ENCODE measurements around the gene ARID5B. TPM values are rescaled to one million over a fixed set of nuclear protein-coding genes. Genes with fewer than 3 reads are reported as not detected.

Gene ARID5B
- polyA plus RNA-seq, 1 of the 3 experiments (the other 2 are of a cell fraction): 10.9 TPM

GRCh38 chr10:61883371-61884025, 18.0 kb upstream of the ARID5B start (continued):
- TF ChIP-seq, protein P1, sequence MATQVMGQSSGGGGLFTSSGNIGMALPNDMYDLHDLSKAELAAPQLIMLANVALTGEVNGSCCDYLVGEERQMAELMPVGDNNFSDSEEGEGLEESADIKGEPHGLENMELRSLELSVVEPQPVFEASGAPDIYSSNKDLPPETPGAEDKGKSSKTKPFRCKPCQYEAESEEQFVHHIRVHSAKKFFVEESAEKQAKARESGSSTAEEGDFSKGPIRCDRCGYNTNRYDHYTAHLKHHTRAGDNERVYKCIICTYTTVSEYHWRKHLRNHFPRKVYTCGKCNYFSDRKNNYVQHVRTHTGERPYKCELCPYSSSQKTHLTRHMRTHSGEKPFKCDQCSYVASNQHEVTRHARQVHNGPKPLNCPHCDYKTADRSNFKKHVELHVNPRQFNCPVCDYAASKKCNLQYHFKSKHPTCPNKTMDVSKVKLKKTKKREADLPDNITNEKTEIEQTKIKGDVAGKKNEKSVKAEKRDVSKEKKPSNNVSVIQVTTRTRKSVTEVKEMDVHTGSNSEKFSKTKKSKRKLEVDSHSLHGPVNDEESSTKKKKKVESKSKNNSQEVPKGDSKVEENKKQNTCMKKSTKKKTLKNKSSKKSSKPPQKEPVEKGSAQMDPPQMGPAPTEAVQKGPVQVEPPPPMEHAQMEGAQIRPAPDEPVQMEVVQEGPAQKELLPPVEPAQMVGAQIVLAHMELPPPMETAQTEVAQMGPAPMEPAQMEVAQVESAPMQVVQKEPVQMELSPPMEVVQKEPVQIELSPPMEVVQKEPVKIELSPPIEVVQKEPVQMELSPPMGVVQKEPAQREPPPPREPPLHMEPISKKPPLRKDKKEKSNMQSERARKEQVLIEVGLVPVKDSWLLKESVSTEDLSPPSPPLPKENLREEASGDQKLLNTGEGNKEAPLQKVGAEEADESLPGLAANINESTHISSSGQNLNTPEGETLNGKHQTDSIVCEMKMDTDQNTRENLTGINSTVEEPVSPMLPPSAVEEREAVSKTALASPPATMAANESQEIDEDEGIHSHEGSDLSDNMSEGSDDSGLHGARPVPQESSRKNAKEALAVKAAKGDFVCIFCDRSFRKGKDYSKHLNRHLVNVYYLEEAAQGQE (IDR thresholded peaks at IDR 0.05; ENCODE audit: low read depth, low read length): no peak
- TF ChIP-seq CTCF (IDR thresholded peaks at IDR 0.05): no peak

DNA sequence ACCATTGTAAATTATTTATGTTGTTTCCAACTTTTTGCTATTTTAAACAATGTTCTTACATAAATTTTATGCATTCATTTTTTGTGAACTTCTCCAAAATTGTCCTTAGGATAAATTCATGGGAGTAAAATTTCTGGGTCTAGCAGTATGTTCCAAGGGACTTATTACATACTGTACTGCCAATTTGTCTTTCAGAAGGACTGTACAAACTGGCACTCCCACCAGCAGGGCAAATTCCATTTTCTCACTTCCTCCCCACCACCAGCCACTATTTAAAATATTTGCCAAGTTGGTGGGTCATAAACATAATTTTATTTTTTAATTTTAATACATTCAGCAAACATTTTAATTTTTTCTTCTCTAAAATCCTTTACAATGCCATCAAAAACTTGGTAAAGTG, 13.7 kb upstream of the ARID5B start:
- Histone ChIP-seq H3K9me2 (no peaks in the 10 kb centered on the region), H3K4me3 (ENCODE audit: low read depth in 2 of 2, low read length in 1 of 2) (no peak overlapping the region), H3K36me3 (replicated peaks in 1 of 2; ENCODE audit: control insufficient read depth in 1 of 2, insufficient read depth in 2 of 2, low read length in 1 of 2) (no peaks in the 10 kb centered on the region), H3K4me1 (ENCODE audit: control insufficient read depth in 1 of 2, insufficient read depth in 2 of 2, low read depth in 1 of 2, low read length in 1 of 2) (0 out of 4 replicates have a peak, but pooled peaks cover 0 to 2% of the 10 kb centered on the region in 2 experiments), H3K27me3 (ENCODE audit: insufficient read depth) (no peaks in the 10 kb centered on the region), H3K9me3 (no peaks in the 10 kb centered on the region), H4K20me1 (ENCODE audit: insufficient read depth) (no peaks in the 10 kb centered on the region), H3K79me2 (ENCODE audit: insufficient read depth) (no peaks in the 10 kb centered on the region), H3K9ac (no peak overlapping the region), H2AFZ (ENCODE audit: low read depth) (no peak overlapping the region), H3F3A (replicated peaks; ENCODE audit: insufficient read depth) (no peaks in the 10 kb centered on the region), H3K27ac (ENCODE audit: low read depth in 2 of 2, low read length in 1 of 2) (no peak overlapping the region), H3K4me2 (no peak overlapping the region)
- ChIA-PET POLR2A (no interaction called here), CTCF (no interaction called here)
- DNase-seq: no peak
- TF ChIP-seq RCOR1 (IDR thresholded peaks at IDR 0.05; ENCODE audit: low read length): no peak
- TF ChIP-seq ZBTB33 (IDR thresholded peaks at IDR 0.05; ENCODE audit: borderline replicate concordance, low read depth): no peak
- no peak for TF ChIP-seq FOSL2 (IDR thresholded peaks at IDR 0.05; ENCODE audit: borderline replicate concordance, low read depth)
- no peak for TF ChIP-seq EZH2phosphoT487 (IDR thresholded peaks at IDR 0.05; ENCODE audit: borderline replicate concordance, low read depth)
- TF ChIP-seq FOXJ3 (CRISPR knock-in tag; IDR thresholded peaks at IDR 0.05): no peak
- TF ChIP-seq SIN3A (IDR thresholded peaks at IDR 0.05; ENCODE audit: borderline replicate concordance, low read depth, low read length): no peak
- TF ChIP-seq GATA2 (CRISPR knock-in tag; IDR thresholded peaks at IDR 0.05): no peak
- no peak for TF ChIP-seq TEAD4 (IDR thresholded peaks at IDR 0.05; ENCODE audit: borderline replicate concordance, insufficient read depth)
- TF ChIP-seq RFX5 (IDR thresholded peaks at IDR 0.05; ENCODE audit: low read length): no peak
- TF ChIP-seq, protein P2, sequence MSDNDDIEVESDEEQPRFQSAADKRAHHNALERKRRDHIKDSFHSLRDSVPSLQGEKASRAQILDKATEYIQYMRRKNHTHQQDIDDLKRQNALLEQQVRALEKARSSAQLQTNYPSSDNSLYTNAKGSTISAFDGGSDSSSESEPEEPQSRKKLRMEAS (IDR thresholded peaks at IDR 0.05; ENCODE audit: low read depth): no peak
- TF ChIP-seq, protein P3, sequence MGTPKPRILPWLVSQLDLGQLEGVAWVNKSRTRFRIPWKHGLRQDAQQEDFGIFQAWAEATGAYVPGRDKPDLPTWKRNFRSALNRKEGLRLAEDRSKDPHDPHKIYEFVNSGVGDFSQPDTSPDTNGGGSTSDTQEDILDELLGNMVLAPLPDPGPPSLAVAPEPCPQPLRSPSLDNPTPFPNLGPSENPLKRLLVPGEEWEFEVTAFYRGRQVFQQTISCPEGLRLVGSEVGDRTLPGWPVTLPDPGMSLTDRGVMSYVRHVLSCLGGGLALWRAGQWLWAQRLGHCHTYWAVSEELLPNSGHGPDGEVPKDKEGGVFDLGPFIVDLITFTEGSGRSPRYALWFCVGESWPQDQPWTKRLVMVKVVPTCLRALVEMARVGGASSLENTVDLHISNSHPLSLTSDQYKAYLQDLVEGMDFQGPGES (IDR thresholded peaks at IDR 0.05; ENCODE audit: low read depth, low read length): no peak
- TF ChIP-seq, protein P1 (IDR thresholded peaks at IDR 0.05; ENCODE audit: low read depth, low read length): no peak
- TF ChIP-seq, protein P4, sequence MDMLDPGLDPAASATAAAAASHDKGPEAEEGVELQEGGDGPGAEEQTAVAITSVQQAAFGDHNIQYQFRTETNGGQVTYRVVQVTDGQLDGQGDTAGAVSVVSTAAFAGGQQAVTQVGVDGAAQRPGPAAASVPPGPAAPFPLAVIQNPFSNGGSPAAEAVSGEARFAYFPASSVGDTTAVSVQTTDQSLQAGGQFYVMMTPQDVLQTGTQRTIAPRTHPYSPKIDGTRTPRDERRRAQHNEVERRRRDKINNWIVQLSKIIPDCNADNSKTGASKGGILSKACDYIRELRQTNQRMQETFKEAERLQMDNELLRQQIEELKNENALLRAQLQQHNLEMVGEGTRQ (IDR thresholded peaks at IDR 0.05; ENCODE audit: borderline replicate concordance, low read depth, low read length): no peak
